ENCODE data around the gene TRRAP. TPM values are rescaled to one million over a fixed set of nuclear protein-coding genes. Genes with fewer than 3 reads are reported as not detected.
"Not testable (repeated sequence)": the region's sequence is repeated elsewhere in the genome, so short reads cannot be mapped to it uniquely, and the experiment has no call there.

TRRAP gene
- total RNA-seq, 2 donors from 2014 or later, result 59.3 to 63.1 TPM

DNA sequence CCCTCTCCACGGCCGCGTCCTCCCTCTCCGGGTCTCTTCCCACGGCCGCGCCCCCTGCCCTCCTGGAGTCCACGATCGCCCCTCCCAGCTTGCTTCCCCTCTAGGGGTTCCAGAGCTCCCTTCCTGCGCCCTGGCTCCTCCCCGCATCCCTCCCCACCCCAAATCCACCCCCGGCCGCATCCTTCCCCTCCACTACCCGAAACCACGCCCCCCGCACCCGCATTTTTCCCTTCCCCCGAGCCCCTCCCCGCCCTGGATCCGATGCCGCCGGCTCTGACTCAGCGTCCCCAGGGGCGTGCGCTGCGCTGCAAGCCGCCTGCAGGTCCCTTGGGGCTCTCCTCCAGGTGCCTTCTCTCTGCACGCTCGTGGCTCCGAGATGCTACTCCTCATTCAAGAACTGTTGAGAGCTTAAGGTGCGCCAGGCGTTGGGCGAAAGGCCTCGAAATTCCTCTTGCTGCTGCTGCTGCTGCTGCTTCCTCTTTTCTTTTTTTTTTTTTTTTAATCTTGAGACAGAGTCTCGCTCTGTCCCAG is 8.1 kb upstream of the TRRAP start:
- DNase-seq, result peak; percentile 69 to 74
- ATAC-seq (replicated peaks in 1 of 2), result peak; percentile 91 to 92
- Mint-ChIP-seq H3K36me3 (ENCODE audit: insufficient read depth in 2 of 2) (no peaks in the 10 kb centered on the region), H3K4me3 (peak overlapping the region; percentile 84), H3K27ac (peak overlapping the region; percentile 28), H3K9me3 (no peaks in the 10 kb centered on the region), H3K4me1 (ENCODE audit: low read depth) (peaks cover 6% of the 10 kb centered on the region), H3K27me3 (ENCODE audit: low read depth) (peaks cover 19% of the 10 kb centered on the region)

DNA sequence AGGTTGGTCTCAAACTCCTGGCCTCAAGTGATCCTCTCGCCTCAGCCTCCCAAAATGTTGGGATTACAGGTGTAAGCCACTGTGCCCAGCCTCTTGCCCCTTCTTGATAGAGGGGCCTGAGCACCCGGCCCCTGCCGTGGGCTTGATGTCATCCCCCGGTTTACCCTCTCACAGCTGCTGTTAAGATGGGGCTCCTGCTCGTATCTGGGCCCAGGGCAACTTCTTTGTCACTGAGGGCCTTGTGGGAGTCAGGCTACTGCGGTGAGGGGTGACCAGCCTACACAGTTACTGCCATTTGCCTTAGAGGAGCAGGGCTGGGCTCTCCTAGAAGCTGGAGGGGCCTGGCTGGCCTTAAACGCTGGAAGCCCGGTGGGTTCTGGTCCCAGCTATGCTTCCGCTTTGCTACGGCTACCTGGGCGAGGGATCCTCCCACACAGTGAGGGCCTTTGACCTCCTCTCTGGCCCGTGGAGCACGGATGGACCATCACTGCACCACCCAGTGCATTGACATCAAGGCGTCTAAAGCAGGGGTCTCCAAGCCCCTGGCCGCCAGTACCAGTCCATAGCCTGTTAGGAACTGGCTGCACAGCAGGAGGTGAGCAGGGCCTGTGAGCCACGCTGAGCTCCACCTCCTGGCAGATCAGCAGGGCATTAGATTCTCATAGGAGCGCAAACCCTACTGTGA is 7.4 kb upstream of the TRRAP start:
- Mint-ChIP-seq H3K9me3 (no peaks in the 10 kb centered on the region), H3K36me3 (ENCODE audit: insufficient read depth in 2 of 2) (no peaks in the 10 kb centered on the region), H3K27me3 (ENCODE audit: low read depth) (peaks cover 19% of the 10 kb centered on the region), H3K4me3 (peak overlapping the region; percentile 84), H3K4me1 (ENCODE audit: low read depth) (peaks cover 6% of the 10 kb centered on the region), H3K27ac (peak overlapping the region; percentile 28)
- DNase-seq (no peak), ATAC-seq (replicated peaks in 1 of 2) (no peak)

DNA sequence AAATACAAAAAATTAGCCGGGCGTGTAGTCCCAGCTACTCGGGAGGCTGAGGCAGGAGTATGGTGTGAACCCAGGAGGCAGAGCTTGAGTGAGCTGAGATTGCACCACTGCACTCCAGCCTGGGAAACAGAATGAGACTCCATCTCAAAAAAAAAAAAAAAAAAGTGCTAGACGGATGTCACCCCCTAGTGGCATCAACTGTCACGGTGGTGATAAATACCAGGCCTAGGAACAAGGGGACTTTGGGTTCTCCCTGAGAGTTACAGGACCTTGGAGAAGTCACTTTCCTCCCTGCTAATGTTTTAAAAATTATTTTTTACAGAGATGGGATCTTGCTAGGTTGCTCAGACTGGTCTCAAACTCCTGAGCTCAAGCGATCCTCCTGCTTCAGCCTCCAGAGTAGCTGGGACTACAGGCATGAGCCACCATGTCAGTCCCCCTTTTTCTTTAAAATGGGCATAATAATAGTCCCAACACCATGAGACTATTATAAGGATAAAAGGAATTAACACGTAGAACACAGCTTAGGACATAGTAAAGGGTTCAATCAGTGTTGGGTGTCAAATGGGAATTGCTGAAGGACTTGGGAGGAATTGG is 5.9 kb upstream of the TRRAP start:
- Mint-ChIP-seq H3K9me3 (no peaks in the 10 kb centered on the region), H3K27me3 (ENCODE audit: low read depth) (peaks cover 19% of the 10 kb centered on the region), H3K4me1 (ENCODE audit: low read depth) (peaks cover 10% of the 10 kb centered on the region), H3K4me3 (no peak overlapping the region), H3K27ac (no peak overlapping the region), H3K36me3 (ENCODE audit: insufficient read depth in 2 of 2) (no peaks in the 10 kb centered on the region)
- DNase-seq, result peak; percentile 33 to 39
- ATAC-seq (replicated peaks in 1 of 2), result peak; percentile 26 to 36

DNA sequence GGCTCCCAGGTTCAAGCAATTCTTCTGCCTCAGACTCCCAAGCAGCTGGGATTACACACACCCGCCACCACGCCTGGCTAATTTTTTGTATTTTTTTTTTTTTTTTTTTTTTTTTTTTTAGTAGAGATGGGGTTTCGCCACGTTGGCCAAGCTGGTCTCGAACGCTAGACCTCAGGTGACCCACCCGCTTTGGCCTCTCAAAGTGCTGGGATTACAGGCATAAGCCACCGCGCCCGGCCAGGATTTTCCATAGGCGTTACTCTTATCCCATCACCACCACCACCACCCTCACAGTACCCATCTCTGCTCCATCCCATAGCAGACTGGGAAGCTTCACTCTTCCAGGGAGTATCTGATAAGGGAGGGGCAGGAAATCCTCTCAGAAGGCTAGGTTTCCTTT is 4.7 kb upstream of the TRRAP start:
- DNase-seq; H3K36me3 Mint-ChIP-seq (ENCODE audit: insufficient read depth in 2 of 2); ATAC-seq (replicated peaks in 1 of 2); H3K27ac Mint-ChIP-seq; H3K9me3 Mint-ChIP-seq; H3K4me3 Mint-ChIP-seq: not testable (repeated sequence)
- Mint-ChIP-seq H3K4me1 (ENCODE audit: low read depth) (peaks cover 16% of the 10 kb centered on the region), H3K27me3 (ENCODE audit: low read depth) (peaks cover 15% of the 10 kb centered on the region)

DNA sequence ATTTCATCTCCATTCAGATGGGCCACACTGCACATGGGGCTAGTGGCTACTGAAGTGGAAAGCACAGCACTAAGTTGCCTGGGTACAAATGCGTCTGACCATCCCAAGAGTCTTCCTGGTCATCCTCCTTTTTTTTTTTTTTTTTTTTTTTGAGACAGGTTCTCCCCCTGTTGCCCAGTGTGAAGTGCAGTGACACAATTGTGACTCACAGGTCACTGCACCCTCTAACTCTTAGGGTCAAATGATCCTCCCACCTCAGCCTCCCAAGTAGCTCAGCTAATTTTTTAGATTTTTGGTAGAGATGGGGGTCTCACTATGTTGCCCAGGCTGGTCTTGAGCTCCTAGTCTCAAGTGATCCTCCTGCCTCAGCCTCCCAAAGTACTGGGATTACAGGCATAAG is 3.4 kb upstream of the TRRAP start:
- Mint-ChIP-seq H3K36me3 (ENCODE audit: insufficient read depth in 2 of 2) (no peaks in the 10 kb centered on the region), H3K4me3 (no peak overlapping the region), H3K27ac (no peak overlapping the region), H3K9me3 (no peaks in the 10 kb centered on the region), H3K4me1 (ENCODE audit: low read depth) (peaks cover 18% of the 10 kb centered on the region), H3K27me3 (ENCODE audit: low read depth) (peaks cover 10% of the 10 kb centered on the region)
- DNase-seq, result no peak
- ATAC-seq (replicated peaks in 1 of 2), result no peak

DNA sequence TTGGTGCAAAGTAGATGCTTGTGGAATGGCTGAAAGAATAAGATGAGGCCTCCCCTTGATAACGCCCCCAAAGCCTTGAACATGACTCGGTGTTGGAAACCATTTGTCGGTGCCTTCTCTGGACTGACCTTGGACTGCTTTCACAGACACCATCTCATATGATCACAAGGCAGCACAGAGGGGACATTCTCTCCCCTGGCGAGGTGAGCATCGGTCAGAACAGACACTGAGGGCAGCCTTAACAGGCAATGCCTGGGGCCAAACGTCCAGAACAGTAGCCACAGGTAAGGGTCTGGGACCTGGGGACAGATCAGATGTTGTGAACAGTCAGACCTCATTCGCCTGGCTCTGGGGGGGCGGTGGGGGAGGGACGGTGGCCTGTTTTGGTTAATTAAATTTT is 2.8 kb upstream of the TRRAP start:
- peaks cover 20% of the 10 kb centered on the region for H3K4me1 Mint-ChIP-seq (ENCODE audit: low read depth)
- DNase-seq (no peak), ATAC-seq (replicated peaks in 1 of 2) (no peak)
- no peak overlapping the region for H3K4me3 Mint-ChIP-seq
- H3K27me3 Mint-ChIP-seq (ENCODE audit: low read depth), result peaks cover 7% of the 10 kb centered on the region
- H3K36me3 Mint-ChIP-seq (ENCODE audit: insufficient read depth in 2 of 2), result no peaks in the 10 kb centered on the region
- no peak overlapping the region for H3K27ac Mint-ChIP-seq
- H3K9me3 Mint-ChIP-seq, result no peaks in the 10 kb centered on the region

DNA sequence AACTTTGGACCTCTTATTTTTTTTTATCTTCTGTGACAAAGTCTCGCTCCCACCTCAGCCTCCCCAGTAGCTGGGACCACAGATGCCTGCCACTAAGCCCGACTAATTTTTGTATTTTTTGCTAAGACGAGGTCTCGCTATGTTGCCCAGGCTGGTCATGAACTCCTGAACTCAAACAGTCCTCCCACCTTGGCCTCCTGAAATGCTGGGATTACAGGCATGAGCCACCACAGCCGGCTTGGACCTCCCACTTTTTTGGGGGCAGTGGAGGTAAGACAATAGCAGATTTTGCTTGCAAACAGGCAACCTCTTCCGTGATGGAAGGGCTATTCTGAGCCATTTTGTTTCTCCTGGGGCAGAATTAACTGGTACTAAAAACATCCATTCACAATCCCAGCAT is 1.2 kb upstream of the TRRAP start:
- Mint-ChIP-seq H3K4me3 (peak overlapping the region; percentile 1 to 69), H3K27ac (no peak overlapping the region), H3K27me3 (ENCODE audit: low read depth) (no peaks in the 10 kb centered on the region), H3K9me3 (no peaks in the 10 kb centered on the region), H3K4me1 (ENCODE audit: low read depth) (peaks cover 35% of the 10 kb centered on the region), H3K36me3 (ENCODE audit: insufficient read depth in 2 of 2) (peaks cover 1 to 4% of the 10 kb centered on the region in 2 donors)
- DNase-seq (no peak), ATAC-seq (replicated peaks in 1 of 2) (no peak)

DNA sequence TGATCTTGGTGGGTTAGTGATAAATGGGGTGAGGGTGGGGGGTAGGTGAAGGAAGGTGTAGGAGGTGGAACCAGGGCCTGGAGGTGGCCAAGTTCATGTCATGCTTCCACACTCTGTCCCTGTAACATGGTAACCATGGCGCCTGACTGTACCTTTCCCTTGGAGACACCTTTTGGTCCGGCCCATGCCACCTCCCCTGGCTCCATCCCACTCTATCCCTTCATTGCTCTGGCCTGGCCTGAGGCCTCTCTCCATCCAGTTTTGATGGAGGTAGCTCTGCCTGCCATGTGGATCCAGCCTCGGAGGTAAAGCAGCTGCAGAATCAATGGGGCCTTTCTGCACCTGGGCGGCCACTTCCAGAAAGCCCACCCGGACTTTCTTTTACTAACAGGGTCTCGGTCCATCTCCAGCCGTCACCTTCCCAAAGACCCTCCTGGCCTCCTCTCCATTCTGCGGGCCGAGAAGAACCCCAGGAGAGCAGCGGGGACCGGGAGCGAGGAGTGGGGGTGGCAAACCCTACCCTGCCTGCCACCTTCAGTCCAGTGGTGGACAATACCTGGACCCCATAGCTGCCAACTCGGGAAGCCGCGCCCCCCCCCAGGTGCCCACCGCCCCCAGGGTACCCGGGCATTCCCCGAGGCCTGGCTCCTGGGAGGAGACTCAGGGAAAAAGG is 504 bp upstream of the TRRAP start:
- Mint-ChIP-seq H3K4me3 (peak overlapping the region; percentile 54 to 69), H3K4me1 (ENCODE audit: low read depth) (peaks cover 42% of the 10 kb centered on the region), H3K9me3 (no peaks in the 10 kb centered on the region), H3K27me3 (ENCODE audit: low read depth) (no peaks in the 10 kb centered on the region), H3K36me3 (ENCODE audit: insufficient read depth in 2 of 2) (peaks cover 1 to 9% of the 10 kb centered on the region in 2 donors), H3K27ac (no peak overlapping the region)
- DNase-seq, result no peak
- ATAC-seq (replicated peaks in 1 of 2), result no peak

DNA sequence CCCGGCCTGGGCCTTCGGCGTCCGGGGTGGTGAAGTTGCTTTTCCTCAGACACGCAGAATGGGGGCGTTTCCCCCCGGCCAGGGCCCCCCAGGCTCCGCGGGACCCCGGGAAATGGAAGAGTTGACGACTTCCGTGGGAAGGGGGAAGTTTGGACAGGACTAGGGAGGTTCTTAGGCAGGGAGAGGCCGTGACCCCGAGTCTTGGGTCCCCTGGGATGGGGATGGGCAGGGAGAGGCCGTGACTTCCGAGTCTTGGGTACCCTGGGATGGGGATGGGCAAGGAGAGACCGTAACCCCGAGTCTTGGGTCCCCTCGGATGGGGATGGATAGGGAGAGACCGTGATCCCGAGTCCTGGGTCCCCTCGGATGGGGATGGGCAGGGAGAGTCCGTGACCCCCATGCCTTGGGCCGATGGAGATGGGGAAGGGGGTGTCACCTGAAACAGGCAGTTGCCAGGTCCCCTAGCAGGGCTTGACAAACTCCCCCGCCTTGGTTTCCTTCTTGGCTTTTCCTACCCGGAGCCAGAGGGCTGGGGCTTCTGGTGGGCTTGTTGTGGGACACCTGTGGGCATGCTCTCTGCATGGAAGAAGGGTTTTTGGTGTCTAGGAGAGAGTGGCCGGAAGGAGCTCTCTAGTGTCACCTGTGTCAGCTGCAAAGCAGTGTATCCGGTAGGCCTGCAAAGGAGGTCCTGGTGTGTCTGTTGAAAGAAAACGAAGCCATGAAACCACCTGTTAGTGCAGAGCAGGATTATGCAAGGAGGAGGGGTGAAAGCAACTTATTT is 1.1 kb downstream of the TRRAP start:
- Mint-ChIP-seq H3K27me3 (ENCODE audit: low read depth) (no peaks in the 10 kb centered on the region), H3K9me3 (no peaks in the 10 kb centered on the region), H3K4me1 (ENCODE audit: low read depth) (peaks cover 42% of the 10 kb centered on the region), H3K27ac (peak overlapping the region; percentile 97), H3K4me3 (peak overlapping the region; percentile 94 to 95), H3K36me3 (ENCODE audit: insufficient read depth in 2 of 2) (peaks cover 4 to 17% of the 10 kb centered on the region in 2 donors)
- DNase-seq (peak; percentile 73 to 78), ATAC-seq (replicated peaks in 1 of 2) (peak; percentile 73 to 78)

DNA sequence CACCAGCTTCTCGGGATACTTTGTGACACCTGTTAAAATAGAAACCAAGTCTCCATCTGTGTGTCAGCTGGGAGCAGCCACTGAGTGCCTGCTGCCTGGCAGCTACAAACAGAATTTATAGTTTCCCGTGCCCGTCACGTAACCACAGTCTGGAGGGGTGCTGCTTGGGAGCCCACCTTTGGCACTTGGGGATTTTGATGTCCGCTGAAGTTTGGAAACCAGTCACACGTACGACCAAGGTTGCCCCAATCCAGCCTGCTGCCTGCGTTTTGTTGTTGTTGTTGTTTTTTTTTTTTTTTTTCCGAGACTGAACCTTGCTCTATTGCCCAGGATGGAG is 1.6 kb downstream of the TRRAP start:
- Mint-ChIP-seq H3K4me3 (peak overlapping the region; percentile 94 to 95), H3K27ac (peak overlapping the region; percentile 97), H3K4me1 (ENCODE audit: low read depth) (peaks cover 42% of the 10 kb centered on the region), H3K9me3 (no peaks in the 10 kb centered on the region), H3K36me3 (ENCODE audit: insufficient read depth in 2 of 2) (peaks cover 4 to 17% of the 10 kb centered on the region in 2 donors), H3K27me3 (ENCODE audit: low read depth) (no peaks in the 10 kb centered on the region)
- no peak for ATAC-seq (replicated peaks in 1 of 2)
- DNase-seq, result no peak

DNA sequence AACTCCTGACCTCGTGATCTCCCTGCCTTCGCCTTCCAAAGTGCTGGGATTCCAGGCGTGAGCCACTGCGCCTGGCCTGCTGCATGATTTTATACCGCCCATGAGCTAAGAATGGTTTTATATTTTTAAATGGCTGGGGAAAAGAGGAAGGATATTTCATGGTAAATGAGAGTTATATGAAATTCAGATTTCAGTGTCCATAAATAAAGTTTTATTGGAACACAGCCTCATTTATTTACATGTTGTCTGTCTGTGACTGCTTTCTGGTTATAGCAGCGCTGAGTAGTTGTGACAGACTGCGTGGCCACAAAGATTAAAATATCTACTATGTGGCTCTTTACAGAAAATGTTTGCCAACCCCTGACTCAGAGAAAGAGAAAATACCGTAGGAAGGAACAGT is 2.2 kb downstream of the TRRAP start:
- no peaks in the 10 kb centered on the region for H3K9me3 Mint-ChIP-seq
- H3K4me3 Mint-ChIP-seq, result peak overlapping the region; percentile 94 to 95
- no peak for ATAC-seq (replicated peaks in 1 of 2)
- H3K36me3 Mint-ChIP-seq (ENCODE audit: insufficient read depth in 2 of 2), result peaks cover 4 to 19% of the 10 kb centered on the region in 2 donors
- H3K4me1 Mint-ChIP-seq (ENCODE audit: low read depth), result peaks cover 42% of the 10 kb centered on the region
- no peak for DNase-seq
- no peaks in the 10 kb centered on the region for H3K27me3 Mint-ChIP-seq (ENCODE audit: low read depth)
- peak overlapping the region; percentile 97 for H3K27ac Mint-ChIP-seq

DNA sequence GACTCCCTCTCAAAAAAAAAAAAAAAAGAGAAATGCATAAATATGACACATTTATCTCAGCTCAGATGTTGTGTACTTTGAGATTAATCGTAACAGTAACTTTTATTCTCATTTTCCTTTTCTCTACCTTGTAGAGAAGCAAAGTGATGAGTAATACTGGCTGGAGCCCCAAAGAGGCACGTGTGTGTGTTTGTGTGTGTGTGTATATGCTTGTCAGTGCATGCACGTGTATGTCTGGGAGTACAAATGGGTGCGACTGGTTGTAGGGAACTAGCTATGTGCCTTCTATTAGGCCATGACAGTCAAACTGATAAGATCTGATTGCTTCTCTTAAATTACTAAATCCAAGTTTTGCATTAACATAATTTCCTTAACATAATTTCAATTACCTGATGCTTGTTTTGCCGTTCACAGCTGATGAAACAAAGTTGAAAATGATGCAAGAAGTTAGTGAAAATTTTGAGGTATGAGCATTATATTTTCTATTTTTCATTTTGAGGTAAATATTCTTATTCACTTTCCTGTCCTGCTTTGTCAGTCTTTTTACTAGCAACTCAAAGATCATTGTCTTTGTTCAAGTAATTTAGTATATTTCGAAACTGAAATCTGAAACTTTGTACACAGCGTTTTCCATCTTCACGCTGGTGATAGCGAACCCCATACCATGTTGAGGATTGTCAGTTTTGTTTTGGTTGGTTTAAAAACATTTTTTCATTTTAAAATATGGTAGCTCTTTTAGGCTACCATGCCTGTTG is 3.4 kb downstream of the TRRAP start:
- Mint-ChIP-seq H3K9me3 (no peaks in the 10 kb centered on the region), H3K4me3 (peak overlapping the region; percentile 29 to 94), H3K27ac (peak overlapping the region; percentile 97), H3K27me3 (ENCODE audit: low read depth) (no peaks in the 10 kb centered on the region), H3K36me3 (ENCODE audit: insufficient read depth in 2 of 2) (peaks cover 4 to 19% of the 10 kb centered on the region in 2 donors), H3K4me1 (ENCODE audit: low read depth) (peaks cover 42% of the 10 kb centered on the region)
- DNase-seq, result peak in 1 of 2 donors; percentile 35
- peak in 1 of 2 donors; percentile 36 for ATAC-seq (replicated peaks in 1 of 2)
